VCaP (cell line): ENCODE measurements around the gene ADM.

ENCODE experiments used
- H3K27ac ChIP-seq: fragments of 450-650 bp; 2 replicates; pipeline ENCODE4 v1.5.1; 2017
- CTCF ChIP-seq: fragments of 450-650 bp; conservative IDR thresholded peaks from 2 replicates; pipeline ENCODE4 v1.5.1; 2017; ENCODE audit warnings: mild to moderate bottlenecking, moderate library complexity

Gene ADM

GRCh38 chr11:10349281-10349665 lies 44.4 kb downstream of the ADM start:
- no peak overlapping the region for H3K27ac ChIP-seq
- TF ChIP-seq CTCF, result no peak

- no peak overlapping the region for H3K27ac ChIP-seq
- no peak for TF ChIP-seq CTCF
Measured at GRCh38 chr11:10349806-10350205, 44.9 kb downstream of the ADM start.

- TF ChIP-seq CTCF, result no peak
- H3K27ac ChIP-seq, result no peak overlapping the region
Measured at GRCh38 chr11:10350334-10350733, 45.5 kb downstream of the ADM start.

GRCh38 chr11:10351435-10351764 lies 46.5 kb downstream of the ADM start:
- no peak overlapping the region for H3K27ac ChIP-seq
- TF ChIP-seq CTCF, result no peak

GRCh38 chr11:10351765-10352641 lies 47.1 kb downstream of the ADM start:
- no peak for TF ChIP-seq CTCF
- H3K27ac ChIP-seq, result no peak overlapping the region

GRCh38 chr11:10352921-10353550 lies 48.2 kb downstream of the ADM start:
- no peak overlapping the region for H3K27ac ChIP-seq
- no peak for TF ChIP-seq CTCF

- no peak overlapping the region for H3K27ac ChIP-seq
- TF ChIP-seq CTCF, result no peak
Measured at GRCh38 chr11:10354389-10354788, 49.5 kb downstream of the ADM start.
